Measurements from ENCODE around the gene GIMAP8.
"Not testable (repeated sequence)": the region's sequence is repeated elsewhere in the genome, so short reads cannot be mapped to it uniquely, and the experiment has no call there.

GIMAP8 gene

DNA sequence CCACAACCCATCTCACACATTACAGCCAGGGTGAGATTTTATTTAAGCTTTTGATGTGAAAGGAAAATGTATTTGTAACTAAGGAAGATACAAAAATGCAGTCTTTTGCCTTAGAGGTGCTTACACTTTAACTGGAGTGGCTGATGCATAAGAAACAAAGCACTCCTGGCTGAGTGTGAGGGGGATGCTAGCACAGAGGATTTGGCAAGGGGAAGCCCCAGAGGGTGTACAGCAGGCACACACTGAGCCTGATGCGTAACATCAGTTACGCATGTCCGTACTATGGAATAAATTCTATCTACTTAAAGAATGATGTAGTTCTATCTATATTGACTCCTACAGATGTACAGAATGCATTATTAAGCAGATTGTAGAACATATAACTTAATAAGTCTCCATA is 17.8 kb downstream of the GIMAP8 start:
- DNase-seq, result no peak

GRCh38 chr7:150471886-150472285 is 21.5 kb downstream of the GIMAP8 start:
- no peak for DNase-seq

DNA sequence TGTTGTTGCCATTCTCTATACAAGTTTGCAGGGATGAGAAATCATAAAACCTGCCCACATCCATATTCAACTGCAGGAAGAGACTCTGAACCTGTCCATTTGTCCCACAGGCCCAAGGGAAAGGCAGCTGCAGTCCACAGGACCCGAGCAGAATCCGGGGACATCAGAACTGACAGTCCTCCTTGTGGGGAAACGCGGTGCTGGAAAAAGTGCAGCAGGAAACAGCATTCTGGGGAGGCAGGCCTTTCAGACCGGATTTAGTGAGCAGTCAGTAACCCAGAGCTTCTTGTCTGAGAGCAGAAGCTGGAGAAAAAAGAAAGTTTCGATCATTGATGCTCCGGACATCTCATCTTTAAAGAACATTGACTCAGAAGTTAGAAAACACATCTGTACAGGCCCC is 23.5 kb downstream of the GIMAP8 start:
- no peak for DNase-seq

GRCh38 chr7:150476285-150476684 is 25.9 kb downstream of the GIMAP8 start:
- DNase-seq, result no peak

- DNase-seq, result no peak
These were observed 26.6 kb downstream of the GIMAP8 start for GRCh38 chr7:150476819-150477631.

GRCh38 chr7:150479023-150479716 is 28.7 kb downstream of the GIMAP8 start:
- DNase-seq, result no peak

DNA sequence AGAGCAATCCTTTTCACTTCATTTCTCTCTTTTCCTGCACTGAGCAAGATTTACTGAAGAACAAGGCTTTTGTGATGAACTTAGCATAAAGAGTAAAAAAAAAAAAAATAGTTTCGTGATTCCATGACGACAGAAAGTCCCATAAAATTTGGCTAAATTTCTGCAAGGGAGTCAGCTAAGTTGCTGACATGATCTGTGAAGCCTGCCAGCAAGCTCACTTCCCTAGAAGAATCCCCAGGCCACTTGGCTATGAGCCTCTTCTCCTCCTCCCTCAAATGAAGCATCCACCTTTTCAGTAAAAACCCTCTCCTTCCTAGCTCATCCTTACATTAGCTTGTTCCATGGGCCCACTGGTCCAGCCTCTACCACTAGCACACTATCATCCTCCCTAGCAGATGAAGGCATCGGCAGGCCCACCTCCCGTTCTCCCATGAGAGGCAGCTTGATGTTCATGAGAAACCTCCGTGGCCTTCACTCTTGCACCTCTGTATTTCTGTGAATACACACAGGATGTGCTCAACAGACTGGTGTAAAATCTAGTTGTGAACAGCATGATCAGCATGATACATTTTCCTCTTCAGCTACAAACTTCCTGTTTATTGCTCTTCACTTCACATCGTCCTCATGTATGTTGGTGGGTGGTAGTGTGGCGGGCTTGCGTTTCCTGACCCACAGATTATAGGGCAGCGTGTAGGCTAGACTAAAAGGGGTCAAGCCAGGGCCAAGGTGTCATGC is 30.9 kb downstream of the GIMAP8 start:
- no peak for DNase-seq

- no peak for DNase-seq
These were observed 31.5 kb downstream of the GIMAP8 start for GRCh38 chr7:150481922-150482321.

DNA sequence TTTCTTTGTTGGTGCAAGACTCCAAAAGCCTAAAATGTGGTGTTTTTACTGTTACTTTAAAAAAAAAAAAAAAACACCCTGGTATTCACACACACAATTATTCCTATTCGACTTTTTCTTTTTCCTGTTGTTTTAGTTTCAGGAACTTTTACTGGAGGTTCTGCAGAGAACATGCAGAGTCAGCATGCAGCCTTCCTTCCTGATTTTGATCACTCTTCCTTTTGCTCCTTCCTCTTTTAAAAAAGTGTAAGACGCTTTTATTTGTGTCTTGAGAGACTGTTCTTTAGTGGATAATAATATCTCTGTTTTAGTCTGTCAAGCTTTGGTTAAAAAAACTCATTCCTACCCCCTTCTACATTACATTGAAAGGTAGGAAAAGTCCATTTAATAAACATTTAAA is 33.1 kb downstream of the GIMAP8 start:
- DNase-seq, result not testable (repeated sequence)

GRCh38 chr7:150484071-150484470 is 33.6 kb downstream of the GIMAP8 start:
- not testable (repeated sequence) for DNase-seq

DNA sequence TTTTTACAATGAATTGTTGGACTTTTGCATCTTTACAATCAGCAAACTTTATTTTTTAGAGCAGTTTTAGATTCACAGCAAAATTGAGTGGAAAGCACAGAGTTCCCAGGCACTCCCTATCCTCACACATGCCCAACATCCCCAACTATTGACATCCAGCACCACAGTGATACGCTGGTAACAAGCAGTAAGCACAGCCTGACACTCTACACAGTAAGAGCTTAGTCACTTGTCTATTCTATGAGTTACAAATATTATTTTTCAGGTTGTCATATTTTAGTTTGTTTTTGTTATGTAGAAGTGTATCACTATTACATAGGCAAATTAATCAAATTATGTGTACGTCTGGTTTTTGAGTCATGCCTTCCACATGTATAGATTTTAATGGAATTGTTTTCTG is 37.2 kb downstream of the GIMAP8 start:
- DNase-seq, result no peak

- DNase-seq, result no peak
These were observed 39.4 kb downstream of the GIMAP8 start for GRCh38 chr7:150489782-150490181.

- DNase-seq, result not testable (repeated sequence)
These were observed 43.0 kb downstream of the GIMAP8 start for GRCh38 chr7:150493442-150493841.

DNA sequence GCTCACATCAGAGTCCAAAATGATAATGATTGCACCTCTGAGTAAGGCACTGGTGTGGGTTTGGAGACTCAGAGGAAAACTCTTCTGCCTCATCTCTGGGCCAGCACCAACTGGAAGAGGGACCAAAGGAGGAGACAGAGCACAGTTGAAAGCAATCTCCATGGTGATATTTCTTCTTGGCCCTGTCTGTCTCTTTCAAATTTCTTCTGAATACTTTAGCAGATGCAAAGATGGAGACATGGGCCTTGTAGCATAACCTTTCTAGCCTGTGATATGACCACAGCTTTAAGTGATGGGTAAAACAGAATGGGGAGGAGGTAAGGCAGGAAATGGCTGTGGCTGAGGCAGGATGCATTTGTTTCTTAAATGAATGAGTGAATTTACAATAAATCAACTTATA is 52.1 kb downstream of the GIMAP8 start:
- no peak for DNase-seq

- DNase-seq, result no peak
These were observed 52.7 kb downstream of the GIMAP8 start for GRCh38 chr7:150503155-150503554.

- DNase-seq, result no peak
These were observed 53.2 kb downstream of the GIMAP8 start for GRCh38 chr7:150503581-150503980.

- no peak for DNase-seq
These were observed 57.6 kb downstream of the GIMAP8 start for GRCh38 chr7:150507947-150508602.

DNA sequence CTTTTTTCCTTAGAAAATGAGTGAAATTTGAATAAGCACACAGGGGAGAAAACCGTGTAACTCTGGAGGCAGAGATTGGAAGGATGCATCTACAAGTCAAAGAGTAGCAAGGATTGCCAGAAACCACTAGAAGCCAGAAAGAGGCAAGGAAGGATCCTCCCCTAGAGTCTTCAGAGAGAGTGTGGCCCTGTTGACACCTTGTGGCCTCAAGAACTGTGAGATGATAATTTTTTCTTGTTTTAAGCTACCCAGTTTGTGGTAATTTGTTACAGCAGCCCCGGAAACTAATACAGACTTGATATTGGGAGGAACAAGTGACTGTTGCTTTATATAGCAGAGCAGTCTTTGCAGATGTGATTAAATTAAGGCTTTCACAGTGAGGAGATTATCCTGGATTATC is 60.6 kb downstream of the GIMAP8 start:
- DNase-seq, result no peak

GRCh38 chr7:150513758-150514157 is 63.3 kb downstream of the GIMAP8 start:
- DNase-seq, result no peak

- no peak for DNase-seq
These were observed 64.4 kb downstream of the GIMAP8 start, which contains the start of gene GIMAP7 for GRCh38 chr7:150514748-150515222. Gene GIMAP7, plus strand, starts transcription at chr7:150514872. Its CDS starts 5,103 bp downstream, at chr7:150519975.

DNA sequence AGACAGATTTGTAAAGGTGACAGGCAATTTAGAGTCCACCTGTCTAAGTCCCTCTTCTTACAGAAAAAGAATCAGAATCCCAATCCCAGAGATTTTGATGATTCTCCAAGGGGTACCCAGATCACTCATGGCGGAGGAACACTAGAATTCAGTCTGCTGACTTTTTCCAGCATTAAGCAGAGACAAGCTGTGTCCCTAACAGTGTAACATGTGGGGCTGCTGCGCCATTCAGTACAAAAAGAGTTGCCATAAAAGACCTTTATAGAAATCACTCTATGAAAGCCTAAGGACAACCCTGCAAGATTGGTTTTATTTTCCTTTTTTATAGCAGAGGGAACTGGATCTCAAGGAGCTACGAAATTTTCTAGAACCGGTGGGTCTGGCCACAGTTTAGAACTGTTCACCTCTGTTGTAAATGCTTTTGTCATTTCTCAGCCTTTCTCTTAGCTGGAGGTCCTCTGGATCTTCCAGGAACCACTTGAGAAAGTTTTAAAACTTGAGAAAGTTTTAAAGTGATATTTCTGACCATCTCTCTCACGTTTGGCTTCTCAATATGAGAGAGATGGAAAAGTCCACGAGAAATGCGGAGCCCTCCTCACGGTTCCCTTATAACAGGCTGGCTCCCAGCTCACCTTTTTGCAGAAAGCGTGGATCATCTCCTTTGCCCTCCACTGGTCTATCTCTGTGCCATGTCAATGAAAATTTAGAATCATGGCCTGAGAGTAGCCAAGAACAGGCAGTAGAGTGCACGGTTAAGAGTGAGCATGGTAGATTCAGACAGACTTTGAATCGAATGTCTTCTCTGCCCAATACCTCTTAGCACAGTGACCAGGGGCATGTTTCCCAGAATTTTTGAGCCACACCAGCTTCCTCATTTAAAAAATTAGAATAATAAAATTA is 65.1 kb downstream of the GIMAP8 start:
- no peak for DNase-seq

All from stimulated activated CD4-positive, alpha-beta T cell treated with anti-CD3 and anti-CD28 coated beads, Interleukin-2, amount 100 ng/mL, for 48 hours (primary cell).